ENCODE data around the gene SPAG8.

- TF ChIP-seq CTCF (IDR thresholded peaks at IDR 0.05; ENCODE audit: poor library complexity), result no peak
- no peak for TF ChIP-seq EZH2phosphoT487 (IDR thresholded peaks at IDR 0.05; ENCODE audit: low read depth, severe bottlenecking, unreplicated experiment)
These were observed 20.7 kb downstream of the SPAG8 start, which contains the start of gene NPR2 for GRCh38 chr9:35791297-35791921.
